ENCODE measurements around the gene IQGAP2. TPM values are rescaled to one million over a fixed set of nuclear protein-coding genes. Genes with fewer than 3 reads are reported as not detected.

Gene IQGAP2
- total RNA-seq, 1 experiment from 2014 or later, result 0.59 TPM

DNA sequence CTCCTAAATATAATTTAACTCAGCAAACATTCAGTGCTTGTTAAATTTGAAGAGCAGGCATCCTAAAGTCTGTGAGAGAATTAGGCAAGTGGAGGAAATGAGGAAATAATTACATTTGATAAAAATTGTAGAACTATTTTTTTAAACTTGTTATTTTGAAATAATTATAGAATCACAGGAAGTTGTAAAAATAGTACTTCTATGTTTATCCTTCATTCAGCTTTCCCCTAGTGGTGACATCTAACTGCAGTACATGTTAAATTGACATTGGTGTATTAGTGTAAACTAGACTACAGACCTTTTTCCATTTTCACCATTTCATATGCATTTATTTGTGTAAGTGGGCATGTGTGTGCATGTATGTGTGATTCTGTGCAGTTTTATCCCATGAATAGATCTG lies 168.5 kb downstream of the IQGAP2 start:
- H3K4me1 ChIP-seq (ENCODE audit: control insufficient read depth, insufficient read depth, low read length), result no peaks in the 10 kb centered on the region
- ChIA-PET CTCF (no interaction called here), POLR2A (interaction anchor here (0.6 kb wide), 1 partner anchor 461 kb away, joined by 7 read pairs; no protein-coding TSS in a partner anchor)
- H3K4me3 ChIP-seq (ENCODE audit: low read depth in 2 of 2, low read length in 2 of 2), result no peak overlapping the region
- no peaks in the 10 kb centered on the region for H3K36me3 ChIP-seq (ENCODE audit: control insufficient read depth, insufficient read depth, low read length)
- peaks cover 26% of the 10 kb centered on the region for H3K27me3 ChIP-seq (ENCODE audit: control insufficient read depth, insufficient read depth, low read length)
- in situ Hi-C loops (cut with HindIII; ENCODE audit: low pct_unique_long_range_greater_than_20kb, low sequenced_read_pairs), result no loop called here
- no peak for ATAC-seq
- H3K27ac ChIP-seq (ENCODE audit: low read length), result no peak overlapping the region
- H3K9me3 ChIP-seq (ENCODE audit: control insufficient read depth, insufficient read depth, low read depth, low read length), result no peaks in the 10 kb centered on the region
- no peak for TF ChIP-seq POLR2AphosphoS5 (IDR thresholded peaks at IDR 0.05; ENCODE audit: low read depth, low read length)
- no peak for TF ChIP-seq SIN3A (IDR thresholded peaks at IDR 0.05; ENCODE audit: borderline replicate concordance, insufficient read depth, low read depth, low read length)
- no peak for TF ChIP-seq TCF7L2 (IDR thresholded peaks at IDR 0.05; ENCODE audit: low read depth, low read length)
- TF ChIP-seq, protein P1, sequence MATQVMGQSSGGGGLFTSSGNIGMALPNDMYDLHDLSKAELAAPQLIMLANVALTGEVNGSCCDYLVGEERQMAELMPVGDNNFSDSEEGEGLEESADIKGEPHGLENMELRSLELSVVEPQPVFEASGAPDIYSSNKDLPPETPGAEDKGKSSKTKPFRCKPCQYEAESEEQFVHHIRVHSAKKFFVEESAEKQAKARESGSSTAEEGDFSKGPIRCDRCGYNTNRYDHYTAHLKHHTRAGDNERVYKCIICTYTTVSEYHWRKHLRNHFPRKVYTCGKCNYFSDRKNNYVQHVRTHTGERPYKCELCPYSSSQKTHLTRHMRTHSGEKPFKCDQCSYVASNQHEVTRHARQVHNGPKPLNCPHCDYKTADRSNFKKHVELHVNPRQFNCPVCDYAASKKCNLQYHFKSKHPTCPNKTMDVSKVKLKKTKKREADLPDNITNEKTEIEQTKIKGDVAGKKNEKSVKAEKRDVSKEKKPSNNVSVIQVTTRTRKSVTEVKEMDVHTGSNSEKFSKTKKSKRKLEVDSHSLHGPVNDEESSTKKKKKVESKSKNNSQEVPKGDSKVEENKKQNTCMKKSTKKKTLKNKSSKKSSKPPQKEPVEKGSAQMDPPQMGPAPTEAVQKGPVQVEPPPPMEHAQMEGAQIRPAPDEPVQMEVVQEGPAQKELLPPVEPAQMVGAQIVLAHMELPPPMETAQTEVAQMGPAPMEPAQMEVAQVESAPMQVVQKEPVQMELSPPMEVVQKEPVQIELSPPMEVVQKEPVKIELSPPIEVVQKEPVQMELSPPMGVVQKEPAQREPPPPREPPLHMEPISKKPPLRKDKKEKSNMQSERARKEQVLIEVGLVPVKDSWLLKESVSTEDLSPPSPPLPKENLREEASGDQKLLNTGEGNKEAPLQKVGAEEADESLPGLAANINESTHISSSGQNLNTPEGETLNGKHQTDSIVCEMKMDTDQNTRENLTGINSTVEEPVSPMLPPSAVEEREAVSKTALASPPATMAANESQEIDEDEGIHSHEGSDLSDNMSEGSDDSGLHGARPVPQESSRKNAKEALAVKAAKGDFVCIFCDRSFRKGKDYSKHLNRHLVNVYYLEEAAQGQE (IDR thresholded peaks at IDR 0.05; ENCODE audit: insufficient read depth in 1 of 2, low read depth in 2 of 2, low read length in 1 of 2), result no peak
- TF ChIP-seq, protein P2, sequence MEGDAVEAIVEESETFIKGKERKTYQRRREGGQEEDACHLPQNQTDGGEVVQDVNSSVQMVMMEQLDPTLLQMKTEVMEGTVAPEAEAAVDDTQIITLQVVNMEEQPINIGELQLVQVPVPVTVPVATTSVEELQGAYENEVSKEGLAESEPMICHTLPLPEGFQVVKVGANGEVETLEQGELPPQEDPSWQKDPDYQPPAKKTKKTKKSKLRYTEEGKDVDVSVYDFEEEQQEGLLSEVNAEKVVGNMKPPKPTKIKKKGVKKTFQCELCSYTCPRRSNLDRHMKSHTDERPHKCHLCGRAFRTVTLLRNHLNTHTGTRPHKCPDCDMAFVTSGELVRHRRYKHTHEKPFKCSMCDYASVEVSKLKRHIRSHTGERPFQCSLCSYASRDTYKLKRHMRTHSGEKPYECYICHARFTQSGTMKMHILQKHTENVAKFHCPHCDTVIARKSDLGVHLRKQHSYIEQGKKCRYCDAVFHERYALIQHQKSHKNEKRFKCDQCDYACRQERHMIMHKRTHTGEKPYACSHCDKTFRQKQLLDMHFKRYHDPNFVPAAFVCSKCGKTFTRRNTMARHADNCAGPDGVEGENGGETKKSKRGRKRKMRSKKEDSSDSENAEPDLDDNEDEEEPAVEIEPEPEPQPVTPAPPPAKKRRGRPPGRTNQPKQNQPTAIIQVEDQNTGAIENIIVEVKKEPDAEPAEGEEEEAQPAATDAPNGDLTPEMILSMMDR (IDR thresholded peaks at IDR 0.05), result no peak
- BruUV-seq (replicated peaks), result no TSS peak
- no peak for DNase-seq (ENCODE audit: low read depth, low spot score)
- intact Hi-C loops (cut with micrococcal nuclease; ENCODE audit: unreplicated experiment), result no loop called here

DNA sequence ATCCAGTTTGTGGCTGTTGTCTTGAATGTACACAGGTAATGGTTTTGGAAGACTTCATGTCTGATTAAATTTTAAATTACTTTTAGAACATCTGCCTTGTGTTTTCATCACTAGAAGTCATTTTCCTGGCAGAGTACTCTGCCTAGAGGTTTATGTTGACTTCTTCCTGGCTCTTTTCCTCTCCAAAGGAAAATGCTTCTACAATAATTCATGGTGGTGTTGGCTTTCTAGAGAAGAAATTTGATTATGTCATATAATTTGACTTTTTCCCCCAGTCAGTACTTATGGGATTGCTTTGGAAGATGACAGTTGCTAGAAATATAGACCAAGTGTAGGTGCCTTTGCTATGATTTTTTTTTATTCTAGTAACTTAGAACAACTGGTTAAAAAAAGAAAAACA lies 173.4 kb downstream of the IQGAP2 start:
- Histone ChIP-seq H3K9me3 (ENCODE audit: control insufficient read depth, insufficient read depth, low read depth, low read length) (no peaks in the 10 kb centered on the region), H3K36me3 (ENCODE audit: control insufficient read depth, insufficient read depth, low read length) (no peaks in the 10 kb centered on the region), H3K27me3 (ENCODE audit: control insufficient read depth, insufficient read depth, low read length) (peaks cover 13% of the 10 kb centered on the region), H3K4me3 (ENCODE audit: low read depth in 2 of 2, low read length in 2 of 2) (no peak overlapping the region), H3K27ac (ENCODE audit: low read length) (no peak overlapping the region), H3K4me1 (ENCODE audit: control insufficient read depth, insufficient read depth, low read length) (no peaks in the 10 kb centered on the region)
- in situ Hi-C loops (cut with HindIII; ENCODE audit: low pct_unique_long_range_greater_than_20kb, low sequenced_read_pairs), result no loop called here
- intact Hi-C loops (cut with micrococcal nuclease; ENCODE audit: unreplicated experiment), result no loop called here
- DNase-seq (ENCODE audit: low read depth, low spot score) (no peak), ATAC-seq (no peak)
- CTCF ChIA-PET, result no interaction called here
- no peak for TF ChIP-seq SIN3A (IDR thresholded peaks at IDR 0.05; ENCODE audit: borderline replicate concordance, insufficient read depth, low read depth, low read length)
- POLR2A ChIA-PET, result no interaction called here
- BruUV-seq (replicated peaks), result no TSS peak

DNA sequence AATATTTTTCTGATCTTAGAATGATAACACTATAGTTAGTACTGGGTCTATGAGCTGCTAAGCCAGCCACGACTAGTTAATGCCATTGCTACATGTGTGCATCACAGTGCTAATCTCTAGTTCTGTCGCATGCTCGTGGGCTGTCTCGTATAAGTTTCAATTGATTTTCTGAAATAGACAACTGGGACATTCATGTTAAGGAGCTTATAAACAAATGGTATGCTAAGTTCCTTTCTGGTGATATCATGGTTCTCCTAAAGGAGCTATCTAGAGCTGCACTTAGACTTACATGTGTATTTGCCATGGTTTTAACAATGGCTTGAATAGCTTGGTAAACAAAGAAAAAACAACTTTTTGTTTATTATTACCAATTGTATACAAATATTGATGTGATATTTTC lies 173.9 kb downstream of the IQGAP2 start:
- no TSS peak for BruUV-seq (replicated peaks)
- intact Hi-C loops (cut with micrococcal nuclease; ENCODE audit: unreplicated experiment), result no loop called here
- ATAC-seq (no peak), DNase-seq (ENCODE audit: low read depth, low spot score) (no peak)
- Histone ChIP-seq H3K9me3 (ENCODE audit: control insufficient read depth, insufficient read depth, low read depth, low read length) (no peaks in the 10 kb centered on the region), H3K27me3 (ENCODE audit: control insufficient read depth, insufficient read depth, low read length) (peaks cover 15% of the 10 kb centered on the region), H3K36me3 (ENCODE audit: control insufficient read depth, insufficient read depth, low read length) (no peaks in the 10 kb centered on the region), H3K27ac (ENCODE audit: low read length) (no peak overlapping the region), H3K4me3 (ENCODE audit: low read depth in 2 of 2, low read length in 2 of 2) (no peak overlapping the region), H3K4me1 (ENCODE audit: control insufficient read depth, insufficient read depth, low read length) (no peaks in the 10 kb centered on the region)
- in situ Hi-C loops (cut with HindIII; ENCODE audit: low pct_unique_long_range_greater_than_20kb, low sequenced_read_pairs), result no loop called here
- CTCF ChIA-PET, result no interaction called here
- POLR2A ChIA-PET, result no interaction called here
- TF ChIP-seq POLR2AphosphoS5 (IDR thresholded peaks at IDR 0.05; ENCODE audit: low read depth, low read length) (no peak), SIN3A (IDR thresholded peaks at IDR 0.05; ENCODE audit: borderline replicate concordance, insufficient read depth, low read depth, low read length) (no peak), TCF7L2 (IDR thresholded peaks at IDR 0.05; ENCODE audit: low read depth, low read length) (no peak)
- TF ChIP-seq, protein P1 (IDR thresholded peaks at IDR 0.05; ENCODE audit: insufficient read depth in 1 of 2, low read depth in 2 of 2, low read length in 1 of 2), result no peak
- TF ChIP-seq, protein P2 (IDR thresholded peaks at IDR 0.05), result no peak
